ENCODE results near the gene TM9SF2.
A peak's percentile ranks its signal among the peaks of the same experiment; 100 is the strongest.

TM9SF2 gene

DNA sequence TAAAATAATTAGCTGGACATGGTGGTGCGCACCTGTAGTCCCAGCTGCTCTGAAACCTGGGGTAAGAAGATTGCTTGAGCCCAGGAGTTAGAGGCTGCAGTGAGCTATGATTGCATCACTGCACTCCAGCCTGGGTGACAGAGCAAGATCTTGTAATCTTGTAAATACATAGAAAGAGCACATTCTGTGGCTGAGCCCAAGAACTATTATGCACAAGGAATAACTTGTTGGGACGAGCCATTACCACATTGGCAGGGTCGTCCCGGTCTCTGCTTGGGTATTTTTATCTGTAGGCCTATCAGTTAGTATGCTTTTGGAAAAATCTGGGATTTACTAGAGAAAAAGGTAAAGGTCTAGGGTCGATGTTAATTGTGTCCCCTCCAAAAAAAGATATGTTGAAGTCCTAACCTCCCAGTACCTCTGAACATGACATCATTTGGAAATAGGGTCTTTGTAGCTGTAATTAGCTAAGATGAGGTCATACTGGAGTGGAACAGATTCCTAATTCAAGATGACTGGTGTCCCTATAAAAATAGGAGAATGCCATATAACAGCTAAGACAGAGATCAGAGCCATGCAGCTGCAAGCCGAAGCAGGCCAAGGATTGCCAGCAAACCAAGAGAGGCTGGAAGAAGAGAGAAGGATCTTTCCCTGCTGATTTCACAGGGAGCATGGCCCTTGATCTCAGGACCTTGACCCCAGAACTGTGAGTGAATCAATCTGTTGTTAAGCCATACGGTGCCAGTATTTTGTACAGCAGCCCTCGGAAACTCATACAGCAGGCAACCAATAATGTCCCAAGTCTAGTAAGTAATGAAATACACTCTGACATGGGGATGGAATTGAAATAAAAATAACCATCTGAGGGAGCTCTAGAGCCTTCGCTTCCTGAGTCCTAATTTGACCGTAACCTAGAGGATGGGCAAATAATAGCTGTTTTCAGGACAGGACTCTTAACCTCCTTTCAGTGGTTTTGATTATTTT, 77.0 kb downstream of the TM9SF2 start:
- DNase-seq (ENCODE audit: low read depth): no peak

DNA sequence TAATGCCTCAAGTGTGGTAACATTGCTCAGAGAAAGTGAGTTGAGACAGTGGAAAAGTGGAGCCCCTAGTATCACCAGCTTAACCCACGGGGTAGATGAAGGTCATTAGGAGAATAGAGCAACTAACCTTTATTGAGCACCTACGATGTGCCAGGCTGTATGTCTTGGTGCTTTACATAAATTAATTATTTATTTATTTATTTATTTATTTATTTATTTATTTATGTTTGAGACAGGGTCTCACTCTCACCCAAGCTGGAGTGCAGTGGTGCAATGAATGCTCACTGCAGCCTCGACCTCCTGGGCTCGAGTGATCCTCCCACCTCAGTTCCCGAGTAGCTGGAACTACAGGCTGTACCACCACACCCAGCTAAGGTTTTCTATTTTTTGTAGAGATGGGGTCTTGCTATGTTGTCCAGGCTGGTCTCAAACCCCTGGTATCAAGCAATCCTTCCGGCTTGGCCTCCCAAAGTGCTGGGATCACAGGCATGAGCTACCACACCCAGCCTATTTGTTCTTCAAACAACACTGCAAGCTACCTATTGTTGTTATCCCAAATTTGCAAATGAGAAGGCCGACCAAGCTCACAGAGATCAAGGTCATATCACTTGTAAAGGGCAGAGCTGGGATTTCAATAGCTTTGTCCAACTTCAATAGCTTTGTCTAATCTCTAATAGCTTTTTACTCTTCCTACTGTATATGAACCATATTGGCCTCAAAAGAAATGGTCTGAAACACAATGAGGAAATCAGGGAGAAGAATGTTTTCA, 79.4 kb downstream of the TM9SF2 start:
- DNase-seq (ENCODE audit: low read depth): no peak

DNA sequence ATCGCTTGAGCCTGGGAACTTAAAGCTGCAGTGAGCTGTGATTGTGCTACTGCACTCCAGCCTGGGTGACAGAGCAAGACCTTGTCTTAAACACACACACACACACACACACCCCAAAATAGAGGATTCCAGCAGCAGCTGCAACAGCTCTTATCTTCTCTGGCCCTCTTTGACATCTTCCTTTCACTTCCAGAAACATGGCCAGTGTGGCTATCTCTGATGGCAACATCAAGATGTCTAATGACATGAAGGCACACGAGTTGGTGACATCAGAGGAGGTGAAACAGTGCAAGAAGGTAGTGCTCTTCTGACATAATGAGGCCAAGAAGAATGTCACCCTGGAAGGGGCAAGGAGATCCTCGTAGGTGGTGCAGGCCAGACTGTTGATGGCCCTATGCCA, 81.2 kb downstream of the TM9SF2 start:
- DNase-seq (ENCODE audit: low read depth): no peak

DNA sequence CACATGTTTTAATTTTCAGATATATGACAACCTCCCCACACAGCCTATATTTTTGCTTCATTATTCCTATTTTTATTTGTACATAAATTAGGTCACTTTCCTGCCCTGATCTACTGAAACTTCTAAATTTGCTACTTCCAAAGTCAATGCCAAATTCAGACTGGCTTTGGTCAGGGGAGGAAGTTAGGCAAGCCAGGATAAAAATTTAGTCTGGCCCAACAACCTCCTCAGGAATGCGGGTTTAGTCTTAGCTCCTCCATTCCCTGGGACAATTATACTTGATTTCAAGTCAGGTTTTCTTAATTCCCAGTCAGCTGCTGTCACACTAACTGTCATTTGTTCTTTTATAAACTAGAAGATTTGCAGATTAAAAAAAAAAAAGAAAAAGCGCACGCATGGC, 84.3 kb downstream of the TM9SF2 start:
- DNase-seq (ENCODE audit: low read depth): no peak

DNA sequence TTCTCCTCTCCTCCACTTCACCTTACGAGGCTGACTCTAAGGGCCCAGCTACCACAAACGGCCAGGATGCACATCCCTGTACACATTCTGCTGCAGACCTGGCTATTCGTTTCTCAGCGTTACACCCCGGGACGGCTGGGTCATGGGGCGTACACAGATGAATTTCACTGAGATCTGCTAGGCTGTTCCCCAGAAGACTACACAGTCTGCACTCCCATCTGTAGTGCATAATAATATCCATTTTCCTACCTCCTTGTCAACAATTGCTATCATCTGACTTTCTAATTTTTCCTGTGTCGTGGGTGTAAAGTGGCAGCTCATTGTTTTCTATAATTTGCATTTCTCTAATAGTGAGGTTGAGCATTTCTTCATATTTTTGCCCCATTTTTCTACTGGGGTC, 85.7 kb downstream of the TM9SF2 start:
- DNase-seq (ENCODE audit: low read depth): no peak

DNA sequence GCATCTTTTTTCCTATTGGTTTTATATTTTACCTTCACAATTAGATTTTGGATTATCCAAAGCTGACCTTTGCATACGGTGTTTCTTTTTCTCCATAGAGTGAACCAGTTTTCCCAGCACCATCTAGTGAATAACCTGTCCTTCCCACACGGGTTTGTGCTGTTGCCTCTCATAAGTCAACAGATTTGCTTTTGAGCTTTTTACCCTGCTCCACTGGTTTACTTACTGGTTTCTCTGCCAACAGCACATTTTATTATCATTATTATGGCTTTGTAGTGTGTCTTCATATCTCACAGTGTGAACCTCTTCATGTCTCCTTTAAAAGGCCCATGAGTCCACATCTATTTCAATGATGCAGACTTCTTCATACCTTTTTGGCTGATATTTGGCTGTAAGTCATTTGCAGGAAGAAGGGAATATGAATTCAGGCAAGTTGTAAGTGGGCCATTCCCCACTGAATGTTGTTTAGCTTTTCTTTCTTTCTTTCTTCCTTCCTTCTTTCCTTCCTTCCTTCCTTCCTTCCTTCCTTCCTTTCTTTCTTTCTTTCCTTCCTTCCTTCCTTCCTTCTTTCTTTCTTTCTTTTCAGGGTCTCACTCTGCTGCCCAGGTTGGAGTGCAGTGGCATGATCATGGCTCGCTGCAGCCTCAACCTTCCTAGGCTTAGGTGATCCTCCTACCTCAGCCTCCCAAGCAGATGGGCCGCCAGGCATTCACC, 86.8 kb downstream of the TM9SF2 start:
- DNase-seq (ENCODE audit: low read depth): no peak

DNA sequence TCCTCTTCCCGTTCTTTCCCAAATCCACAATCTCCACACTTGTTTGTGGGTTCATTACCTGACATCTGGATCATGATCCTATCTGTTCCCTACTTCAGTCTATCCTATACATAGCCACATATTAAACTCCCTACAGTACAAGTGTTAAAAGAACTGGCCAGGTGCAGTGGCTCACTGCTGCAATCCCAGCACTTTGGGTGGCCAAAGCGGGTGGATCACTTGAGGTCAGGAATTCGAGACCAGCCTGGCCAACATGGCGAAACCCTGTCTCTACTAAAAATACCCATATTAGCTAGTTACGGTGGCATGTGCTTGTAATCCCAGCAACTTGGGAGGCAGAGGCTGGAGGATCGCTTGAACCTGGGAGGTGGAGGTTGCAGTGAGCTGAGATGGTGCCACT, 88.3 kb downstream of the TM9SF2 start:
- no peak for DNase-seq (ENCODE audit: low read depth)

DNA sequence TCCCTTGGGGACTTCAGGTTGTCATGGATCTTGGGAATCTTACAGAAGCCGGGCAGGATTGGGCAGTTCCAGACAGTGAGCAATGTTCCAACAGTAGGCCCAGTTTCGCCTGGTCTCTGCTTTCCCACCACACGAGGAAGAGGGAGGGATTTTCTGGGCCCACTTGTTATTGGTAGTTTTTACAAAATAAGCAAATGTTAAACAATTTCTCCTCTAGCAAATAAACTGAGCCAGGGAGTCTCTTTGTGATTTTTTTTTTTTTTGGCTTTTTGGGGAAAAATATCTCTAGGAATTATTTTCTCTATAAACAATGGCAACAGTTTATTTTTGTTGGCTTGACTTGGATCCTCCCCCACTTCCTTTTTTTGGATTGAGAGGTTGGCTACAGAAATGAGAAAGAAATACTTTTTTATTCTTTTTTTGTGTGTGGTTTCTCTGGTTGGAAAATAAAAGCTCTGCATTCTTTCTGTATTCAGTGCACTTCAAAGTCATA, 89.3 kb downstream of the TM9SF2 start:
- no peak for DNase-seq (ENCODE audit: low read depth)

DNA sequence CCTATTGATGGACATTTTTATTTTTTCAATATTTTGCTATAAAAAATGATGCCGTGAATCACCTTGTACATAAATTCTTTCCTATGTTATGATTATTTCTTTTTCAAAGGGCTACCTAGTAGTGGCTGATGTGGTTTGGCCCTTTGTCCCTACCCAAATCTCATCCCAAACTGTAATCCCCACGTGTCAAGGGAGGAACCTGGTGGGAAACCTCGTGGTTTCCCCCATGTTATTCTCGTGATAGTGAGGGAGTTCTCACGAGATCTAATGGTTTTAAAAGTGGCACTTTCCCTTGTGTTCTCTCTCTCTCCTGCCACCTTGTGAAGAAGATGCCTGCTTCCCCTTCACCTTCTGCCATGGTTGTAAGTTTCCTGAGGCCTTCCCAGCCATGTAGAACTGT, 94.9 kb downstream of the TM9SF2 start:
- DNase-seq (ENCODE audit: low read depth): no peak

DNA sequence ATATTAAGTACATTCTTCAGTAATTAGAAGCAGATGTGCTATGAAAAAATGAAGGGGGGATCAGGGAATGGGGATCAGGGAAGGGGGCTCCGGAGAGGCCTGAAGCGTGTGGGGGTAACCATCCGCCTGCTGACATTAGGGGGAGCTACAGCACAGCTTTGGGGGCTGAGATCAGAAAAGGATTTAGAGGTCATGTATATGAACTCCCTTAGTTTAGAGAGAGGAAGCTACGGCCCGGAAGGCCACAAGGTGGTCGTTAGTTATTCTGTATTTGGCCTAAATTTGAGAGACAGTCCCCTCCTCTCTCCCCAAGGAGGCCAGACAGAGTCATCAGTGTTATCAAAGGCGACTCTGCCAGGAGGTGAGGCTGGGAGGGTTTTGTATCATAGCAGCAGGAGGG, 99.0 kb downstream of the TM9SF2 start:
- DNase-seq (ENCODE audit: low read depth): no peak

DNA sequence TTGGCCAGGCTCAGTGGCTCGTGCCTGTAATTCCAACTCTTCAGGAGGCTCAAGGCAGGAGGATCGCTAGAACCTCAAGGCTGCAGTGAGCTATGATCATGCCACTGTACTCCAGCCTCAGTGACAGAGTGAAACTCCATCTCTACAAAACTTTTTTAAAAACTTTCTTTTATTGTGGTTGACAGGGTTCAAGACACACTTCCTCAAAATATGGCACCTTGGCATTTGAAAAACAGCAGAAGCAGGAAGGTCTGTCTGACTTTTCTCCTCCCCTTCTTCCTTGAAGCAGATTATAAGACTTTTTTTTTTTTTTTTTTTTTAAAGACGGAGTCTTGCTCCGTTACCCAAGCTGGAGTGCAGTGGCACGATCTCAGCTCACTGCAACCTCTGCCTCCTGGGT, 100.3 kb downstream of the TM9SF2 start:
- DNase-seq (ENCODE audit: low read depth): no peak

DNA sequence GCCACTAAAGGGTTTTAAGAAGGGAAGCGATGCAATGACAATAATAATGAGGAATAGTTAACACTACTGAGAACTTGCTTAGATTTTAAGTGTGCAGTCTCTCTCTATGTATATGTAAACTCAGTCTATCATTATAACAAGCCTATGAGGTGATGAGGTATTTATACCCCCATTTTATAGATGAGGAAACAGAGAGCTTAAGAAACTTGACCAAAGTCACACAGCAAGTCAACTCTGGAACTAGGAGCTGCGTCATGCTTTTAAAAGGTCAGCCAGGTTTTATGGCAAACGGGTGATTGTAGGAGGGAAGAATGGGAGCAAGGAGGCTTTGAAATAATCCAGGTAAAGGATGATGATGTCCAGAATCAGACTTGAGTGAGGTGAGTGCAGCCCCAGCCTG, 103.4 kb downstream of the TM9SF2 start:
- no peak for DNase-seq (ENCODE audit: low read depth)

DNA sequence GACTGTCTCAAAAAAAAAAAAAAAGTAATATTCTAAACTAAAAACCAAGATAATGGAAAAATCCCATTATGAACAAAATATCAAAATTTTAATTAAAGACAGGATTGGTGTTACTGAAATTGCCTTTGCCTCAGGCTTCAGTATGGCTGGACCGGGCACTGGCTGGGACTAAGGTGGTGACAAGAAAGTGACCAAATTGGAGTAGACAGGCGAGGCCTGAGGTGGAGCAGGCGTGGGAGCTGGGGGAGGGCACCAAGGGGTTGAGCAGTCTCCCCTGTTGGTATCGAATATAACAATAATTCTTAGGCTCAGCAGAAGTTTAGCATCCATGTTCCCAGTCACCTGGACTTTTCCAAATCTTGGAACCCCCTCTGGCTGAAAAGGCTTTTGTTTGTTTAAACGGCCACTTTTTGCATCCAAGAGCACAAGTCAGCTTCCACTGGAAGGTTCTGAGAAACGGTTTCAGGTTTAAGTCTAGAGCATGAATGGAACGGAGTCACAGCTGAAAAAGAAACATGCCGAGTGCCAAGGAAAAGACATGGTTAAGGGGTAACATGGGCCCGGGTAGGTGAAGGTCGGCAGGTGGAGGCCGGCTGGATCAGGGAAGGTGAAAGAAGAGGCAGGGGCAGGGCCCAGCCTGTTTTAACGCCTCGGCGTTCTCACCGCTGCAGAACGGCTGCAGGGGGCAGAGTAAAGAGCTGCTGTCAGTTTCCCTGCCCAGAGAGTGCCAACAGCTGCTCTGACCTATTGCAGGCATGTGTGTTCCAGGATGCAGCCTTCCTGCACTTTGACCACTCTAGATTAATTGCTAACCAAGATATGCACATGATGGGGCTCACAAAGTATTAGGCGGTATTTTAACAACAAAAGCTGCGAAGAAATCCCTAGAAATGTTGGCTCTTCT, 104.4 kb downstream of the TM9SF2 start:
- peak; percentile 26 for DNase-seq (ENCODE audit: low read depth)

DNA sequence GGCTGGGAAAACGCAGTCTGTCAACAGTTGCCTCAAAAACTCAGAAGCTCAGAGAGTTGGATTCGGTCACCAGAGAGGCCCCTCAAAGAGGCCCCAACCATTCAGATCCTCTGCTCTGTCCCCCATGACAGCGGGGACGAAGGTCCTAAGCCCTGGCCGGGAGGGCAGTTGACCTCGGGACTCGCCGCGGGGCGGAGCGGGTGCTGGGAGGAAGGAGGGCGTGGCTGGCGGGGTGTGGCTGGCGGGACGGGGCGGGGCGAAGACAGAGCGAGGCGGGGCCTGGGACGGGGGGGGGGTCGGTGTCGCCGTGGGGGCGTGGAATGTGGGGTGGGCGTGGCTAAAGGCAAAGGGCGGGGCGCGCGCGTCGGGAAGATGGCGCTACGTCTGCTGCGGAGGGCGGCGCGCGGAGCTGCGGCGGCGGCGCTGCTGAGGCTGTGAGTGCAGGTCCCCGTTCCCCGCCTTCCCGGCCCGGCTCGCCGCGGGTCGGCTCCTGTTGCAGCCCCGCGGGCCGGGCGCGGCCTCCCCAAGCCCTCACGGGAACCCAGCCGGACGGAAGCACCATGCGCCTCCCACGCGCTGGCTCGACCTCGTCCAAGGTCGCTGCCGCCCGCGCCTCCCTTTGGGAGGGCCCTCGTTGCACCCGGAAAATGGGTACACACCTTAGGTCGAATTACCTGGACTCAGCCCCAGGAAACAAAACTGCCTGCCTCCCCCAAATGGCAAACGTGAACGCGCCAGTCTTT, 105.2 kb downstream of the TM9SF2 start, which contains the start of gene CLYBL:
TSS of gene CLYBL (plus strand) at position 367 of the 743 bp plus-strand sequence.
- DNase-seq (ENCODE audit: low read depth): peak; percentile 91

DNA sequence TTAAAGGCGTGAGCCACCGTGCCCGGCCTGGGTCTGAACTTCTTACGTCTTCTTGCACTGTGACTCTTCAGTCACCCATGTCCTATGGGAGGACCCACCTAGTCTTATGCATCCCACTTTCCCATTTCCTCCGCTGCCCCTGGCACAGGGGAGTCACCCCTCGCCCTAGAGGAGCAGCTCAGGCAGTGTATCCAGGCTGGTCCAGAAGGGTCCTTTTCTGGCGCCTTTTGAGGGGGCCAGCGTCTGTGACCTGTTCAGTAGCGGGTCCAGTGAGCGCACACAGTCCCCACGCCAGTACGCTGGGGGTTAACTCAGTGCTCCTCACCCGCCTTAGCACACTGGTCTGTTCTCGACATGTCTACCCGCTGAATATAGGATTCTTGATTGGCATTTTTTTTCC, 107.1 kb downstream of the TM9SF2 start:
- DNase-seq (ENCODE audit: low read depth): no peak

DNA sequence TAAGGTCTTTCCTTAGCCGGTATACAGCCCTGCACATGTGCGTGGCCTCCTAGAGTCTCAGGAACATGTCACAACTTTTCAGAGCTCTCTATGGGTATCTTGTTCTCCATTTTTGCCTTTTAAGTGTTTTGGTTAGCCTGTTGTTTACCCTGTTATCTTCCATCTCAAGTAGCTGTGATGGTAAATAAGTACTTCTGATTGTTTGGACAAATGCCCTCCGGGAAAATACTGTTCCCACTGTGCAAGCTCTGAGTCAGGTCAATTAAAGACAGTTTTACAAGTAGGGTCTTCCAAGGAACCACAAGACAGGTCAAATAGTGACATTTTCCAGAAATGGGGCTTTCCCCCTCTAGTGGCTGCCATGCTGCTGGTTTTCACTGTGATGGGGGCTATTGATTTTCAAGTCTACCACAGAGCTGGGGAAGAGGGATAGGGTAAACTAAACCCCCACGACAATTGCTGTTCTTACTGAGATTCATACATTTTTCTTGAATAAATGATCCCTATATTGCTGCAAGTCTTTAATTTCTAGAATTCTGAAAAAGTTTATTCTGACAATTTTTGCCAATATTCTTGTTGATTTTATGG, 109.5 kb downstream of the TM9SF2 start:
- DNase-seq (ENCODE audit: low read depth): no peak

Measured in activated T-cell treated with anti-CD3 and anti-CD28 coated beads for 1 hour (primary cell).